H9 (cell line): ENCODE data around the gene SPRED1. TPM values are rescaled to one million over a fixed set of nuclear protein-coding genes. Genes with fewer than 3 reads are reported as not detected.

Experiments used
- DNase-seq: peaks from one replicate; pipeline ENCODE4 v3.0.0-alpha.2; 2017
- H2AFZ ChIP-seq: one replicate; pipeline ENCODE4 v1.6.1; 2013; ENCODE audit warnings: mild to moderate bottlenecking, low read length, control low read depth, moderate library complexity
- H2AK5ac ChIP-seq: 2 replicates; pipeline ENCODE4 v1.6.1; 2013; ENCODE audit warnings: low read length, control low read depth, mixed read lengths; ENCODE audit not compliant: insufficient read length
- H2BK120ac ChIP-seq: one replicate; pipeline ENCODE4 v1.6.1; 2013; ENCODE audit warnings: low read depth, mild to moderate bottlenecking, low read length, control low read depth, inconsistent platforms; ENCODE audit not compliant: poor library complexity, severe bottlenecking
- H2BK12ac ChIP-seq: 2 replicates; pipeline ENCODE4 v1.6.1; 2013; ENCODE audit warnings: low read length, control low read depth, mixed read lengths, low read depth; ENCODE audit not compliant: insufficient read length
- H2BK15ac ChIP-seq: 2 replicates; pipeline ENCODE4 v1.6.1; 2013; ENCODE audit warnings: low read depth, low read length, control low read depth
- H2BK20ac ChIP-seq: one replicate; pipeline ENCODE4 v1.6.1; 2013; ENCODE audit warnings: low read depth, mild to moderate bottlenecking, low read length, control low read depth, inconsistent platforms; ENCODE audit not compliant: poor library complexity, severe bottlenecking
- H2BK5ac ChIP-seq: 2 replicates; pipeline ENCODE4 v1.6.1; 2013; ENCODE audit warnings: low read length, control low read depth, mixed read lengths; ENCODE audit not compliant: insufficient read length
- H3K14ac ChIP-seq: 2 replicates; pipeline ENCODE4 v1.6.1; 2013; ENCODE audit warnings: low read length, control low read depth; ENCODE audit not compliant: insufficient read depth
- H3K18ac ChIP-seq: 2 replicates; pipeline ENCODE4 v1.6.1; 2013; ENCODE audit warnings: low read depth, mild to moderate bottlenecking, mixed read lengths, low read length, control low read depth; ENCODE audit not compliant: insufficient read length
- H3K23ac ChIP-seq: 2 replicates; pipeline ENCODE4 v1.6.1; 2013; ENCODE audit warnings: low read length, control low read depth, mixed read lengths, low read depth; ENCODE audit not compliant: insufficient read length
- H3K23me2 ChIP-seq: 2 replicates; pipeline ENCODE4 v1.6.1; 2013; ENCODE audit warnings: low read depth, mild to moderate bottlenecking, mixed read lengths, low read length, control low read depth; ENCODE audit not compliant: insufficient read length, poor library complexity, severe bottlenecking
- H3K27ac ChIP-seq: 2 replicates; pipeline ENCODE4 v1.5.1; 2013; ENCODE audit warnings: low read length, control low read depth, mixed read lengths, low read depth; ENCODE audit not compliant: insufficient read length
- H3K27me3 ChIP-seq: 2 replicates; pipeline ENCODE4 v1.6.1; 2013; ENCODE audit warnings: low read length, control low read depth, inconsistent platforms; ENCODE audit not compliant: insufficient read depth
- H3K4ac ChIP-seq: 2 replicates; pipeline ENCODE4 v1.6.1; 2013; ENCODE audit warnings: low read depth, mild to moderate bottlenecking, control low read depth, inconsistent platforms, low read length, moderate library complexity
- H3K4me1 ChIP-seq: 2 replicates; pipeline ENCODE4 v1.6.1; 2013; ENCODE audit warnings: low read length, control low read depth, inconsistent platforms; ENCODE audit not compliant: insufficient read depth
- H3K4me2 ChIP-seq: 2 replicates; pipeline ENCODE4 v1.6.1; 2013; ENCODE audit warnings: low read length, control low read depth, mixed read lengths; ENCODE audit not compliant: insufficient read length, insufficient read depth
- H3K56ac ChIP-seq: 2 replicates; pipeline ENCODE4 v1.6.1; 2013; ENCODE audit warnings: low read depth, mild to moderate bottlenecking, mixed read lengths, low read length, control low read depth; ENCODE audit not compliant: insufficient read length
- H3K79me1 ChIP-seq: 2 replicates; pipeline ENCODE4 v1.6.1; 2013; ENCODE audit warnings: low read depth, mild to moderate bottlenecking, moderate library complexity, low read length, control low read depth, inconsistent platforms; ENCODE audit not compliant: insufficient read depth, poor library complexity, severe bottlenecking
- H3K79me2 ChIP-seq: 2 replicates; pipeline ENCODE4 v1.6.1; 2013; ENCODE audit warnings: low read length, control low read depth, inconsistent platforms; ENCODE audit not compliant: insufficient read depth
- H3K9ac ChIP-seq: 2 replicates; pipeline ENCODE4 v1.6.1; 2013; ENCODE audit warnings: low read length, control low read depth, mixed read lengths; ENCODE audit not compliant: insufficient read length; ENCODE audit errors: extremely low read depth
- H3K9me3 ChIP-seq: one replicate; pipeline ENCODE4 v1.6.1; 2013; ENCODE audit warnings: low read depth, low read length, inconsistent platforms; ENCODE audit not compliant: control insufficient read depth
- H3T11ph ChIP-seq: one replicate; pipeline ENCODE4 v1.6.1; 2013; ENCODE audit warnings: mild to moderate bottlenecking, low read length, control low read depth, inconsistent platforms
- H4K20me1 ChIP-seq: one replicate; pipeline ENCODE4 v1.6.1; 2013; ENCODE audit not compliant: control insufficient read depth, insufficient read length, insufficient read depth
- H4K5ac ChIP-seq: 2 replicates; pipeline ENCODE4 v1.6.1; 2013; ENCODE audit warnings: low read depth, mild to moderate bottlenecking, mixed read lengths, low read length, control low read depth; ENCODE audit not compliant: insufficient read length
- H4K8ac ChIP-seq: replicated peaks from 2 replicates; pipeline ENCODE4 v1.6.1; 2013; ENCODE audit warnings: low read length, control low read depth, mixed read lengths, low read depth; ENCODE audit not compliant: insufficient read length
- H4K91ac ChIP-seq: 2 replicates; pipeline ENCODE4 v1.6.1; 2013; ENCODE audit warnings: low read depth, mild to moderate bottlenecking, moderate library complexity, mixed read lengths, low read length, control low read depth; ENCODE audit not compliant: insufficient read length
- H3K27ac Mint-ChIP-seq, 3 experiments: 2 replicates in 2 of 3; 3 replicates in 1 of 3; pipeline ENCODE4 v1.8.0; 2020 to 2021; ENCODE audit warnings: mixed read lengths in 3 of 3, mild to moderate bottlenecking in 1 of 3, moderate library complexity in 1 of 3
- H3K27me3 Mint-ChIP-seq: 2 replicates; pipeline ENCODE4 v1.8.0; 2021; ENCODE audit warnings: low read depth, mild to moderate bottlenecking, moderate library complexity, mixed read lengths
- H3K36me3 Mint-ChIP-seq, 3 experiments: 2 replicates in 2 of 3; 3 replicates in 1 of 3; pipeline ENCODE4 v1.8.0; 2020 to 2021; ENCODE audit warnings: low read depth in 3 of 3, mixed read lengths in 3 of 3; ENCODE audit not compliant: insufficient read depth in 1 of 3
- H3K4me1 Mint-ChIP-seq, 2 experiments: 2 replicates each; pipeline ENCODE4 v1.8.0; 2020; ENCODE audit warnings: mixed read lengths in 2 of 2
- H3K4me3 Mint-ChIP-seq, 2 experiments: 2 replicates in 1 of 2; 3 replicates in 1 of 2; pipeline ENCODE4 v1.8.0; 2020 to 2021; ENCODE audit warnings: mild to moderate bottlenecking in 2 of 2, mixed read lengths in 2 of 2, moderate library complexity in 1 of 2
- H3K9me3 Mint-ChIP-seq, 2 experiments: 2 replicates in 1 of 2; 3 replicates in 1 of 2; pipeline ENCODE4 v1.8.0; 2020; ENCODE audit warnings: mild to moderate bottlenecking in 2 of 2, mixed read lengths in 2 of 2, moderate library complexity in 1 of 2
- CTCF ChIP-seq: fragments of 200-600 bp; sonication (generic); conservative IDR thresholded peaks from 3 replicates; pipeline ENCODE4 v1.8.0; 2021; ENCODE audit warnings: antibody characterized with exemption, mild to moderate bottlenecking
- total RNA-seq: library from RNA; stranded (reverse); gene quantifications from 2 replicates; pipeline ENCODE4 v1.2.1, GENCODE V29; 2021

Gene SPRED1
- total RNA-seq, 1 experiment from 2014 or later = 41.0 TPM

GRCh38 chr15:38374029-38374428 lies 121.4 kb downstream of the SPRED1 start:
- peaks cover 12% of the 10 kb centered on the region in 2 experiments for H3K4me1 Mint-ChIP-seq
- H4K8ac ChIP-seq = no peak overlapping the region
- no peak overlapping the region for H3K4ac ChIP-seq
- H3K4me1 ChIP-seq = no peaks in the 10 kb centered on the region
- H4K5ac ChIP-seq = no peak overlapping the region
- no peak overlapping the region for H2BK5ac ChIP-seq
- H3K18ac ChIP-seq = no peak overlapping the region
- no peak overlapping the region for H2BK12ac ChIP-seq
- no peaks in the 10 kb centered on the region for H3K9me3 ChIP-seq
- no peak overlapping the region for H3K56ac ChIP-seq
- no peak overlapping the region for H2BK120ac ChIP-seq
- no peak overlapping the region for H2BK20ac ChIP-seq
- no peak for DNase-seq
- H4K91ac ChIP-seq = no peak overlapping the region
- H3K9me3 Mint-ChIP-seq = no peaks in the 10 kb centered on the region
- TF ChIP-seq CTCF = no peak
- H3K4me2 ChIP-seq = no peak overlapping the region
- no peaks in the 10 kb centered on the region for H3K36me3 Mint-ChIP-seq
- no peaks in the 10 kb centered on the region for H3K23me2 ChIP-seq
- no peak overlapping the region for H3T11ph ChIP-seq
- no peaks in the 10 kb centered on the region for H3K79me2 ChIP-seq
- H4K20me1 ChIP-seq = no peaks in the 10 kb centered on the region
- H3K79me1 ChIP-seq = no peaks in the 10 kb centered on the region
- no peak overlapping the region for H3K4me3 Mint-ChIP-seq
- no peak overlapping the region for H2AFZ ChIP-seq
- no peak overlapping the region for H3K14ac ChIP-seq
- H3K27me3 Mint-ChIP-seq = no peaks in the 10 kb centered on the region
- H3K23ac ChIP-seq = no peak overlapping the region
- no peaks in the 10 kb centered on the region for H3K27me3 ChIP-seq
- no peak overlapping the region for H3K27ac ChIP-seq
- no peak overlapping the region for H3K9ac ChIP-seq
- H2BK15ac ChIP-seq = no peak overlapping the region
- H3K27ac Mint-ChIP-seq = no peak overlapping the region
- no peak overlapping the region for H2AK5ac ChIP-seq
